ENCODE data around the gene ZNF583.

DNA sequence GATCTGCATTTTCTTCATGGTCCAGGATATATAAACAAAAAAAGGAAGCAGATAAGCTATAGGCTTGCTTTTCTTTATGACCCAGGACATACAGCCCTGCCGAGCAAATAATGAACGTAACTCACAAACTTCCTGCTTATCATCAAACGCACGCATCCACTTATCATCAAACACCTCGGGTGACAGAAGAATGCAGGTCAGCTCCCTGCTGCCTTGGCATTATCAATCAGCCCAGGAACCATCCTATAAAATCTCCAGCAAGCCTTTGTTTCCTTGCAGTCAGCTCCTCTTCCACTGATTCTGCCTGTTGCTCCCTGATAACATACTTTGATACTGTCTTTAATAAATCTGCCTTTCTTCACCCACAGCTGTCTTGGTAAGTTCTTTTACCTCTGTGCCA is 5.3 kb upstream of the ZNF583 start:
- no peak for TF ChIP-seq FOXM1 (IDR thresholded peaks at IDR 0.05; ENCODE audit: low read depth)
- TF ChIP-seq POLR2AphosphoS5 (IDR thresholded peaks at IDR 0.05; ENCODE audit: low read depth, low read length): no peak
- TF ChIP-seq, protein P1, sequence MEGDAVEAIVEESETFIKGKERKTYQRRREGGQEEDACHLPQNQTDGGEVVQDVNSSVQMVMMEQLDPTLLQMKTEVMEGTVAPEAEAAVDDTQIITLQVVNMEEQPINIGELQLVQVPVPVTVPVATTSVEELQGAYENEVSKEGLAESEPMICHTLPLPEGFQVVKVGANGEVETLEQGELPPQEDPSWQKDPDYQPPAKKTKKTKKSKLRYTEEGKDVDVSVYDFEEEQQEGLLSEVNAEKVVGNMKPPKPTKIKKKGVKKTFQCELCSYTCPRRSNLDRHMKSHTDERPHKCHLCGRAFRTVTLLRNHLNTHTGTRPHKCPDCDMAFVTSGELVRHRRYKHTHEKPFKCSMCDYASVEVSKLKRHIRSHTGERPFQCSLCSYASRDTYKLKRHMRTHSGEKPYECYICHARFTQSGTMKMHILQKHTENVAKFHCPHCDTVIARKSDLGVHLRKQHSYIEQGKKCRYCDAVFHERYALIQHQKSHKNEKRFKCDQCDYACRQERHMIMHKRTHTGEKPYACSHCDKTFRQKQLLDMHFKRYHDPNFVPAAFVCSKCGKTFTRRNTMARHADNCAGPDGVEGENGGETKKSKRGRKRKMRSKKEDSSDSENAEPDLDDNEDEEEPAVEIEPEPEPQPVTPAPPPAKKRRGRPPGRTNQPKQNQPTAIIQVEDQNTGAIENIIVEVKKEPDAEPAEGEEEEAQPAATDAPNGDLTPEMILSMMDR (IDR thresholded peaks at IDR 0.05): no peak
- no peak for TF ChIP-seq EZH2phosphoT487 (IDR thresholded peaks at IDR 0.05; ENCODE audit: borderline replicate concordance, low read depth)
- TF ChIP-seq EP300 (IDR thresholded peaks at IDR 0.05; ENCODE audit: borderline replicate concordance in 1 of 2, low read depth in 1 of 2, low read length in 1 of 2): no peak
- TF ChIP-seq MXI1 (IDR thresholded peaks at IDR 0.05; ENCODE audit: low read depth, low read length): no peak
- TF ChIP-seq, protein P2, sequence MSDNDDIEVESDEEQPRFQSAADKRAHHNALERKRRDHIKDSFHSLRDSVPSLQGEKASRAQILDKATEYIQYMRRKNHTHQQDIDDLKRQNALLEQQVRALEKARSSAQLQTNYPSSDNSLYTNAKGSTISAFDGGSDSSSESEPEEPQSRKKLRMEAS (IDR thresholded peaks at IDR 0.05; ENCODE audit: low read depth): no peak
- no peak for TF ChIP-seq RFX5 (IDR thresholded peaks at IDR 0.05; ENCODE audit: low read length)
- no peak for TF ChIP-seq REST (IDR thresholded peaks at IDR 0.05; ENCODE audit: low read depth, low read length)
- no peak for TF ChIP-seq YY1 (IDR thresholded peaks at IDR 0.05; ENCODE audit: low read depth)
- TF ChIP-seq RAD21 (IDR thresholded peaks at IDR 0.05; ENCODE audit: low read length): no peak
- no peak for TF ChIP-seq GABPA (IDR thresholded peaks at IDR 0.05; ENCODE audit: low read depth)
- no peak for TF ChIP-seq TAF1 (IDR thresholded peaks at IDR 0.05; ENCODE audit: borderline replicate concordance, low read depth, low read length)
